ENCODE data around the gene ARRB1.
"Not testable (repeated sequence)": the region's sequence is repeated elsewhere in the genome, so short reads cannot be mapped to it uniquely, and the experiment has no call there.

The ARRB1 gene

DNA sequence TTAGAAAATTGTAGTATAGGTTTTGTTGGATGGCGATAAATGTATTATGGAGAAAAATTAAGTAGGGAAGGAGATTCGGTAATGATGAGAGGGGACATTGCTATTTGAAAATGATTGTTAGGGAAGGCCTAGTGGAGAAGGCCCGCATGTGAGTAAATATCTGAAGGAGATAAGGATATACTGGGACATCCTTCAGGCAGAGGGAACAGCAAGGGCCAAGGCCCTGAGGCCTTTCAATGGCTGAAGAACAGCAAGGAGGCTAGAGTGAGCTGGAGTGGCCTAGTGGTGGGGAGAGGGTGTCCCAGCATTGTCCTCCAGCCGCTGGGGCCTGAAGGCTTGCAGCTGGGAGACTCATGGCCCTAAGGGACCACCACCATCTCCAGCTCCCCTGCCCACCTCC, 23.2 kb upstream of the ARRB1 start:
- H3K4me2 ChIP-seq: no peak overlapping the region
- no peak overlapping the region for H3K27ac ChIP-seq
- no peaks in the 10 kb centered on the region for H3K4me1 ChIP-seq (ENCODE audit: low read depth, poor library complexity, severe bottlenecking)
- H3K9ac ChIP-seq: no peak overlapping the region
- H3K79me2 ChIP-seq (ENCODE audit: insufficient read depth, low read depth): no peaks in the 10 kb centered on the region
- H2AFZ ChIP-seq (ENCODE audit: low read depth): no peak overlapping the region
- no peaks in the 10 kb centered on the region for H3K36me3 ChIP-seq (ENCODE audit: insufficient read depth)
- TF ChIP-seq, protein P1, sequence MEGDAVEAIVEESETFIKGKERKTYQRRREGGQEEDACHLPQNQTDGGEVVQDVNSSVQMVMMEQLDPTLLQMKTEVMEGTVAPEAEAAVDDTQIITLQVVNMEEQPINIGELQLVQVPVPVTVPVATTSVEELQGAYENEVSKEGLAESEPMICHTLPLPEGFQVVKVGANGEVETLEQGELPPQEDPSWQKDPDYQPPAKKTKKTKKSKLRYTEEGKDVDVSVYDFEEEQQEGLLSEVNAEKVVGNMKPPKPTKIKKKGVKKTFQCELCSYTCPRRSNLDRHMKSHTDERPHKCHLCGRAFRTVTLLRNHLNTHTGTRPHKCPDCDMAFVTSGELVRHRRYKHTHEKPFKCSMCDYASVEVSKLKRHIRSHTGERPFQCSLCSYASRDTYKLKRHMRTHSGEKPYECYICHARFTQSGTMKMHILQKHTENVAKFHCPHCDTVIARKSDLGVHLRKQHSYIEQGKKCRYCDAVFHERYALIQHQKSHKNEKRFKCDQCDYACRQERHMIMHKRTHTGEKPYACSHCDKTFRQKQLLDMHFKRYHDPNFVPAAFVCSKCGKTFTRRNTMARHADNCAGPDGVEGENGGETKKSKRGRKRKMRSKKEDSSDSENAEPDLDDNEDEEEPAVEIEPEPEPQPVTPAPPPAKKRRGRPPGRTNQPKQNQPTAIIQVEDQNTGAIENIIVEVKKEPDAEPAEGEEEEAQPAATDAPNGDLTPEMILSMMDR (conservative IDR thresholded peaks at IDR 0.05; ENCODE audit: low read depth, low read length): no peak
- H3K4me3 ChIP-seq (IDR thresholded peaks at IDR 0.05; ENCODE audit: insufficient read depth, low read depth, low read length): no peak overlapping the region
- no peaks in the 10 kb centered on the region; the same call in 1 of the 2 replicates for H3K27me3 ChIP-seq (ENCODE audit: insufficient read depth, low read depth)
- no peaks in the 10 kb centered on the region for H4K20me1 ChIP-seq (ENCODE audit: insufficient read depth)

- H3K79me2 ChIP-seq (ENCODE audit: insufficient read depth, low read depth): no peaks in the 10 kb centered on the region
- H3K9ac ChIP-seq: no peak overlapping the region
- H3K27me3 ChIP-seq (ENCODE audit: insufficient read depth, low read depth): no peaks in the 10 kb centered on the region; the same call in 1 of the 2 replicates
- H3K27ac ChIP-seq: no peak overlapping the region
- H3K4me1 ChIP-seq (ENCODE audit: low read depth, poor library complexity, severe bottlenecking): no peaks in the 10 kb centered on the region
- TF ChIP-seq, protein P1 (conservative IDR thresholded peaks at IDR 0.05; ENCODE audit: low read depth, low read length): no peak
- H3K4me3 ChIP-seq (IDR thresholded peaks at IDR 0.05; ENCODE audit: insufficient read depth, low read depth, low read length): no peak overlapping the region
- no peak overlapping the region for H2AFZ ChIP-seq (ENCODE audit: low read depth)
- H3K36me3 ChIP-seq (ENCODE audit: insufficient read depth): no peaks in the 10 kb centered on the region
- H4K20me1 ChIP-seq (ENCODE audit: insufficient read depth): no peaks in the 10 kb centered on the region
- H3K4me2 ChIP-seq: no peak overlapping the region
Observed at GRCh38 chr11:75373201-75373600, 21.7 kb upstream of the ARRB1 start.

DNA sequence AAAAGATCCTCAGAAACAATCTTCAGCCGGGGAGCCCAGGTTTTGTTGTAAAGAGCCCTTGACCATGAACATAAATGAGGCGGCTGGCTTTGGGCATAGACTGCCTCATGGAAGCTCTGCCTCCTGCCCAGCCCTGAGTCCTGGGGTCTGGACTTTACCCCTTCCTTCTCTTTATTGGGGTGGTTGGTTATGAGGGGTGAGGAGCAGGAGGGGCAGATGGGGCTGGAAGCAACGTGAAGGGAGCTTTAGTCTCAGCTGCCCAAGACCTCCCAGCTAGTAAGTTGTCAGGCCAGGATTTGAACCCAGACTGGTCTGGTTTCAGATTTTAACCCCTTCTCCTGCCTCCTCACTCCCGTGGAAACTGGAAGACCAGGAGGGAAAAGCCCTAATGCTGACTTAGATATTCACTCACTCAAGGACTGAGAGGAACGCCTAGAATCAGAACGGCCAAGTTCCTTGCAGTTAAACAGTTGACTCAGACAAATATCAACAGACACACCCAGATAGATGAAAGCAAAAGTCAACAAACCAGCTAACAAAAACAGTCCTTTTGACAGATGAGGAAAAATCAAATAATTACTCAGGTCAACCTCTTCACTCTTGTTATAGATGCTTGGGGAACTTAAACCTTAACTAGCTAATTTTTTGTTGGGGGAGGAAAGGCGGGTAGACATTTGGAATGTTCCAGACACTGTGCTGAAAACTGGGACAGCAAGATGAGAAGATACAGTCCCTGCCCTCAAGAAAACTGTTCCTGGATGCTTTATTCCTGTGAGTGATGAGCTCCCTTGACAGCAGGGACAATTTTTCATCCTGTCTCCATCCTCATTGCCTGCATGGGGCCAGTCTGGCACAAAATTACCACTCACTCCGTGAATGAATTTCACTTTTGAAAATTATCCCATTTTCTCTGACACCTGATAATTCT, 20.8 kb upstream of the ARRB1 start:
- Histone ChIP-seq H3K4me3 (IDR thresholded peaks at IDR 0.05; ENCODE audit: insufficient read depth, low read depth, low read length) (no peak overlapping the region), H2AFZ (ENCODE audit: low read depth) (no peak overlapping the region), H3K9ac (no peak overlapping the region)

GRCh38 chr11:75369560-75370255, 18.2 kb upstream of the ARRB1 start:
- Histone ChIP-seq H3K27me3 (ENCODE audit: insufficient read depth, low read depth) (no peaks in the 10 kb centered on the region; the same call in 1 of the 2 replicates), H3K4me3 (IDR thresholded peaks at IDR 0.05; ENCODE audit: insufficient read depth, low read depth, low read length) (no peak overlapping the region), H3K27ac (no peak overlapping the region), H2AFZ (ENCODE audit: low read depth) (no peak overlapping the region), H3K79me2 (ENCODE audit: insufficient read depth, low read depth) (no peaks in the 10 kb centered on the region), H4K20me1 (ENCODE audit: insufficient read depth) (no peaks in the 10 kb centered on the region), H3K4me2 (no peak overlapping the region), H3K4me1 (ENCODE audit: low read depth, poor library complexity, severe bottlenecking) (no peaks in the 10 kb centered on the region), H3K9ac (no peak overlapping the region), H3K36me3 (ENCODE audit: insufficient read depth) (no peaks in the 10 kb centered on the region)
- TF ChIP-seq, protein P1 (conservative IDR thresholded peaks at IDR 0.05; ENCODE audit: low read depth, low read length): no peak

More for the DNA sequence above, 20.8 kb upstream of the ARRB1 start:
- Histone ChIP-seq H3K4me1 (ENCODE audit: low read depth, poor library complexity, severe bottlenecking) (no peaks in the 10 kb centered on the region), H3K27me3 (ENCODE audit: insufficient read depth, low read depth) (no peaks in the 10 kb centered on the region; the same call in 1 of the 2 replicates), H3K79me2 (ENCODE audit: insufficient read depth, low read depth) (no peaks in the 10 kb centered on the region), H3K36me3 (ENCODE audit: insufficient read depth) (no peaks in the 10 kb centered on the region), H3K27ac (no peak overlapping the region), H4K20me1 (ENCODE audit: insufficient read depth) (no peaks in the 10 kb centered on the region), H3K4me2 (no peak overlapping the region)
- TF ChIP-seq, protein P1 (conservative IDR thresholded peaks at IDR 0.05; ENCODE audit: low read depth, low read length): no peak

- not testable (repeated sequence) for H3K9ac ChIP-seq; H3K4me3 ChIP-seq (IDR thresholded peaks at IDR 0.05; ENCODE audit: insufficient read depth, low read depth, low read length); H3K4me2 ChIP-seq
Observed at GRCh38 chr11:75366826-75367225, 15.4 kb upstream of the ARRB1 start.

More at GRCh38 chr11:75366826-75367225, 15.4 kb upstream of the ARRB1 start:
- not testable (repeated sequence) for H2AFZ ChIP-seq (ENCODE audit: low read depth); H3K79me2 ChIP-seq (ENCODE audit: insufficient read depth, low read depth); H3K27me3 ChIP-seq (ENCODE audit: insufficient read depth, low read depth); H4K20me1 ChIP-seq (ENCODE audit: insufficient read depth); H3K36me3 ChIP-seq (ENCODE audit: insufficient read depth); H3K27ac ChIP-seq; H3K4me1 ChIP-seq (ENCODE audit: low read depth, poor library complexity, severe bottlenecking)

All from KMS-11 (cell line).